Measurements from ENCODE around the gene NHEJ1.

Gene NHEJ1

DNA sequence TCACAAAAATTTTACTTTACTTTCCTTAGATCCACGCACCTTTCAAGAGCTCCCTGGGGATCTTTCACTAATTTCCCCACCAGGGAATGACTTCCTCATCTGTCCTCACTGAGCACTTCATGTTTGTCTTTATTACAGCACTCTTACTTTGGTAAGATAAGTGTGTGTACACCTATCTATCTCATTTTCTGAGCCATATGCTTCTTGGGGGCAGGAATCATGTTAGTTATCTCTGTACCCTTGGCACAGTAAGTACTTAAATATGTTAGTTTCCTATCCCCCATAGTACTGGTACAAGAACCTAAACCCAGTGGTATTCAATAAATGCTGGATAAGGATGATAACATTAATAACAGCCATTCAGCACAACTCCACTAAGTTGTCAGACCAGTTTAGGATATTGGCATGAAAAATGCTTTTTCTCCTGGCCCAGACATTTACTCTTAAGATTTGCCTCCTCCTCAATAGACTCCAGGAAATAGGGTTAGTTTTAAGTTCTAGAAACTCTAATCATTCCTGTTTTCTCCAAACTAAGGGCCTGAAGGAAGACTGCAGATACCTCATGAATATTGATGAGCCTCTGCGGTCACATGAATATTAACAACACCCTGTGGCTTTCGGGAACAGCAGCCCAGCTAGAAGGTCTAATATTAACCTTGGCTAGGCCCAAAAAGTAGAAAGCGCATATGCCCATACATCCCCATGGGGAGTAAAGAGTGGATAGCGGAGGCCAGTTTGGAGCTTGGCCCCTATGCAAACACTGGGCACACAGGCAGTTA is 38.2 kb downstream of the NHEJ1 start:
- no peak for DNase-seq

GRCh38 chr2:219120082-219120481 is 40.5 kb downstream of the NHEJ1 start:
- DNase-seq: no peak

DNA sequence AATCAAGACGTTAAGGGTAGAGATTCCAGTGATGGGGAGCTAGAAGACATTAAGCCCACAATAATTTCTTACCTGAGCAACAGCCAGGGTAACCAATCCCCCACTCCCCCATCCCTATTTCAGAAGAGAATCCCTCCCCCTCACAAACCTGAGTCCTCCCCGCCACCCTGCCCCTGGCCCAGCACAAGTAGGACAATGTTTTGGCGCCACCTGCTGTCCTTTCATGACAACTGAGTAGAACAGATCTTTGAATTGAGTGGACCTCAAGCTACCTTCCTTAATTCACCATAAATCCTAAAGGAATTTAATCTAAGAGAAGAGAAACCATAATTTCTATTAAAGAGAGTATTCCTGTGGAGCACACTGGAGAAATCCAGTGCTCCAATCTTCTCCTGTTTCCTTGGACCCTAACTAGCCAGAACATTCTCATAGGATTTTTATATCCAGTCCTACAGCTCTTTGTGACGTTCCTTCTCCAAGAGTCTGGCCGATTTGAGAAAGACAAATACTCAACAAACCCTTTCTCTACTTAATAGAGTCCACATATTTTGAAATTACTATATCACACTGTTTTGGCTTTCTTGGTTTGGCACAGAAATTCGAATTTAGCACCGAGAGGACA is 41.1 kb downstream of the NHEJ1 start:
- no peak for DNase-seq

DNA sequence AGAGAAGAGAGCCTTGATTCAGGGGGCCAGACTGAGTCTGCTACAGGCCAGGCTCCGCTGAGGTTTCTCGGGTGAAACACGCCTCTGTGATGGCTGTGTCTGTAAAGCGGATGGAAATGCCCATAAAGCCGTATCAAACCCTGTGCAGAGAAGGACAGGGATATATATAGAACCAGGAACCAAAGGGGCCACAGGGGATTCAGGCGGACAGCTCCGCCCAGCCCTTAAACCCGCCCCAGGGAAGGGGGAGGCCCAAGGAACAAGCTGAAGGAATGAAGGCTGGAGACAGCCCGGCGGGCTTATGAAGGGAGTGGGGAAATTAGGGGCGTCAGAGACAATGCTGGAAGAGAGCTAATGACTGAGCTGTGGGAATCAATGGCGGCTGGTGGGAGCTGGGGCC is 42.1 kb downstream of the NHEJ1 start:
- DNase-seq: no peak

DNA sequence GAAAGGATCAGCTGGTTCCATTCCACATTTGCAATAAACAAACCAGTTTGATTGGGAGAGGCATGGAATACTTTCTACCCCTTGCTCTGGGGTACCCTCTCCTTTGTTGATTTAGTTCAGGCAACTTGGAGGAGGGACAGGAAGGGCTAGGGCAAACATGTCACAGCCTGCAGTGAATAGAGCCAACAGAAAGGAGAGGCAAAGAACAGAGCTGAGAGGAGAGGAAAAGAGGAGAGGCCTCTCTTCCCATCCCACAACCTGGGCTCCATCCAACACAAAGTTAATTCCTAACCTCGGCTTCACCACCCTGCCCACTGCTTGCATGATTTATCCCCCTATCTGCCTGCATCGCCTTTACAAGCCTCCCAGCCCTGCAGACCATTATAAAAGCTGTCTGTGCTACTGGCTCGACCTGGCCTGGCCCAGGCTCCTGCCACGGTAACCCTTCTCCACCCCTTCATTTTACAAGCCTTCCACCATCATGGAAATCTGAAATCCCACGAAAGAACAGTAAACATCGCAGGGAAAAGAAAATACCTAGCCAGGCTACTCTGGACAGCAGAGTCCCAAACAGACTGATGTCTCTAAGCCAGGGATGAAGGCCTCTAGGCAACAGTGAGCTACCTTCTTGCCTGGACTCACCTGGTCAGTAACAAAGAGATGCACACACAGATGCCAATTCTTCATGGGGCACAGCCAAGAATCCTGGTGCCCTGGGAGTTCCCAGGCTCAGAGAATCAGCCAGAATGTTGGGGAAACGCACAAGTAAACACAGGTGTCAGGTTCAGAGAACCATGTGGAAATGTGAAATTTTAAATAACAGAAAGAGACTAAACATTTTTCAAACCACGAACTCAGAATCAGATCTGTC is 43.6 kb downstream of the NHEJ1 start:
- DNase-seq: no peak

DNA sequence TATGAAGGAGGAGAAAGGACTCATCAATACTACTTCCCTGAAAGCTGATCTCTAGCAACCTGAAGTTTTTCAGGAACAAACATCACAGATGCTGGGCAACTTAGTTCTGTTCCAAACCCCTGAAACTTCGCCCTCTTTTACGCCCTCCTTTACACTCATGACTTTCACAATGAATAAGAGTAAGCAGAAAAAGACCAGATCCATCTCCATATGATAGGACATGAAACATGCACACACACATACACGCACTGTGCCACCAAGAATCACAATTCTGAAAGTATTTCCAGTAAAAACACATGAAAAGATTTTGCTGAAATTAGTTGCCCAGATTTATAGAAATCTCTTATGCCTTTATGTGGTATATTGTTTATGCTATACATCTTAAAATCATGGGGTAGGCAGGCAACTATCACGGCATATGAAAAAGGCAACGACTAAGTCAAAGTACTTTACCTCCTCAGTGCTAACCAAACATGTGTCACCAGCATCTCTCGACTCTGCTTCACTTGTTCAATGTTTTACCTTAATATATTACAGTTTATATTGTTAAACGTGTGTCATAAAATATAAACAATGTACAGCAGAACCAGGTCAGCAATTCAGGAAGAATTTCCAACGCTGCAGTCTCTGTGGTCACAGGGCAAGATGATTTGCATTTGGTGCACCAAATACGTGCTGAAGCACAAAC is 47.8 kb downstream of the NHEJ1 start:
- no peak for DNase-seq

DNA sequence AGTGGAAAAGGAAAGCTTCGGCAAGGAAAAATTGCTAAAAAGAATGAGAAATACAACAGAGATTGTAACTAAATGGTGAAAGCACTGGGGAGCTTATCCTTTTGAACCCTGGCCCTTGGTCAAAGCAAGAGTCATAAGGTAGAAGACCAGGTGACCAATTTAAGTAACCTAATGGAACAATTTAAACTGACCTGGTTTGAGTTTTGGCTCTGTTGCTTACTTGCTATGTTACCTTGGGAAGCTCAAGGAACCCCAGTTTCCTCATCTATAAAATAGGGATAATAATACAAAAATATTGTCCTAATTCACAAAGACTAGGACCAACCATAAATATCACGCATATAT is 48.6 kb downstream of the NHEJ1 start:
- DNase-seq: no peak

- no peak for DNase-seq
Measured at GRCh38 chr2:219111375-219112061, 49.1 kb downstream of the NHEJ1 start.

DNA sequence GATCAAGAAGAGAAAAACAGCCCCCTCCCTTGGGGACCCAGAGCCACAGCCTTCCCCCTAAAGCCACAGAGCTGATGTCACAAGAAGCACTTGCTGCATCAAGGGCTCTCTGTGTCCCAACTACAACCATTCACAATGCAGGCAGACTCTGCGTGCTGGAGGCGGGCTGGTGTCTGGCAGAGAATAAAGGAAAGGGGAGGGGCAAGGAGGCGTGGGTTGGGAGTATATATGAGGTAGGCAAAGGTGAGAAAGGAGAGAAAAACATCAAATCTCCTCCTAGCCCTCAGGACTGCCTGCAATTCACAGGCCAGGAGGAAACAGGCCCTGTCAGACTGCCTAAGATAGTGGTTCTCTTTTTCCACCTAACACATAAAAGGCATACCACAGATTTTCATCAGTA is 51.1 kb downstream of the NHEJ1 start:
- DNase-seq: no peak

GRCh38 chr2:219107758-219108157 is 52.9 kb downstream of the NHEJ1 start:
- DNase-seq: no peak

DNA sequence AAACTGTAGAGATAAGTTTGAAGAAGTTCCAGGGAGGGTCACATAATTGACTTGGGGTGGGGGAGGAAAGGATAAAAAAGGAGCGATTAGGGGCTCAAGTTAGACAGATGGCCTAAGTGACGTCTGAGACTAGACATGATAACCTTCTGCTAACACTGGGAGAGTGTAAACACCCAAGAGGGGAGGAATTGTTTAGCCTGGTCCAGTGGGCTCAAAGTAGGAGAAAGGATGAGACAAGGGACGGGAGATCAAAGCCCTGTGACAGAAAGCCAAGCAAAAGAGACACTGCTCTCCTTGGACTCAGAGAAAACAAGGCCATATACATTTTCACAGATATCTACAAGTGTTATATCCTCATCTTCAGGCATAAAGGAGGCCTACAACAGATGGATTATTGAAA is 54.4 kb downstream of the NHEJ1 start:
- DNase-seq: no peak

DNA sequence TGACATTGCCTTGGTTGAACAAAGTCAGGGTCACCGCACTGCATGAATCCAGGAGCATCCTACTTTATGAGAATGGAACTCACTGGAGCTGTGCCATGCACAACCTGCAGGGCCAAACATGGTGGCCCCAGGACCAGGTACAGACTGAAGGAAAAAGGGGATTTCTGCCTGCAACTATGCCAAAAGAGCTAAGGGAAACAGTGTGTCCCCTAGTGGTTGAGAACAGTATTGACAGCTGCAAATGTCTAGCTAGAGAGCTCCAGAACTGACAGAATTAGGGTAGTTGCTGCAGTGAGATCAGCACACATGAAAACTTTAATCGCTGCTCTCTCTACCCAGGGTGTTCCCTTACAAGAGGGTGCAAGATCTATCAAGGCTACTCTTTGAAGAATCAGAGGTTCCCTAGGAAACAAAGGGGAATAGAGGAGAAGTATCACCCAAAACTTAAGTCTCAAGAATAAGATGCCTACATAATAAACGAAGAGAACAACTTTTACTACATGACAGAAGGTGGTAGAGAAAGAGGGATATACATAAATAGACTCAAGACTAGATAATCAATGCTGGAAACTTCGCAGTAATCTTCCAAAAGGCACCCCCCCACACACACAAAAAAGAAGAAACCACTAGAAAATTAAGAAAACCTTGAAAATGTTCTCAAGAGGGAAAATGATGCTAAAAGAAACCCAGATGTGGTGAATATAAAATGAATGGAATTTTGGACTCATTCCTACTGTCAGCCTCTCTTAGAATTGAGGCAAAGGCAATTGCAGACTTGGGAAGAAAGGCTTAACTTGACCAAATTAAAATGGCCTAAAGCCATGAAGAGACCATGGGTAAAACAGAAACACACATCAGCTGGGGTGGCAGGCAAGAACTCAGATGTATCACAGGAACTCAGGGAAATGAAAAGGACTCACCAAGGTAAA is 56.2 kb downstream of the NHEJ1 start:
- DNase-seq: no peak

DNA sequence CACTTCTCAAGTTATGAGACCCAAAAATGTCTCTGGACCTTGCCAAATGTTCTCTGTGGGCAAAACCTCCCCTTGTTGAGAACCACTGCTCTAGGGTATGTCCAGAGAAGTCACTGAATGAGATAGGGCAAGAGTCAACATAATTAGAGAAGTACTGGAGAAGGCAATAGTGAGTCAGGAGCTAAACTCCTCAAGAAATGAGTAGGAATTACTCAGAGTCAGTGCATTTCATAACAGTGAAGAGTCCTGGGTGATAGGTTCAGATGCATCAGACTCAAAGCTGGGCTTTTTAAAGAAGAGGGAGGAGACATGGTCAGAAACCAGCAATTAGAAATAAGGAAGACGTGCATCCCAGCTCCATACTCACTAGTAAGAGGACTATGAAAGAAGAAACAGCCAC is 61.3 kb downstream of the NHEJ1 start:
- no peak for DNase-seq

- no peak for DNase-seq
Measured at GRCh38 chr2:219095406-219095935, 65.1 kb downstream of the NHEJ1 start.

- no peak for DNase-seq
Measured at GRCh38 chr2:219094171-219094570, 66.4 kb downstream of the NHEJ1 start.

GRCh38 chr2:219090436-219091299 is 69.9 kb downstream of the NHEJ1 start:
- no peak for DNase-seq

GRCh38 chr2:219089330-219089729 is 71.3 kb downstream of the NHEJ1 start:
- DNase-seq: no peak

DNA sequence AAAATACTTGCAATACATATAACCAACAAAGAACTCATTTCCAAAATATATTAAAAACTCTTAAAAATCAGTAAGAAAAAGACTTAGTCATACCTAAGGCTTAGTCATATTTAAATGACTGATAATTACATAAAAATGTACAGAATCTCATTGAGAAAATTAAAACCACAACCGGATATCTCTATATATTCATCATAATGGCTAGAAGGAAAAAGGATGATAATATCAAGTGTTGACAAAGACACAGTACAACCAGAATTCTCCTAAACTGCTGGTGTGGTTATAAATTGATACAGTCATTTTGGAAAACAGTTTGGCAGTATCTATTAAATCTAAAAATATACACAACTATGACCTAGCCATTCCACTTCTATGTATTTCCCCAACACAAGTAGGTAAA is 72.8 kb downstream of the NHEJ1 start:
- DNase-seq: no peak

- no peak for DNase-seq
Measured at GRCh38 chr2:219087361-219087760, 73.3 kb downstream of the NHEJ1 start.

DNA sequence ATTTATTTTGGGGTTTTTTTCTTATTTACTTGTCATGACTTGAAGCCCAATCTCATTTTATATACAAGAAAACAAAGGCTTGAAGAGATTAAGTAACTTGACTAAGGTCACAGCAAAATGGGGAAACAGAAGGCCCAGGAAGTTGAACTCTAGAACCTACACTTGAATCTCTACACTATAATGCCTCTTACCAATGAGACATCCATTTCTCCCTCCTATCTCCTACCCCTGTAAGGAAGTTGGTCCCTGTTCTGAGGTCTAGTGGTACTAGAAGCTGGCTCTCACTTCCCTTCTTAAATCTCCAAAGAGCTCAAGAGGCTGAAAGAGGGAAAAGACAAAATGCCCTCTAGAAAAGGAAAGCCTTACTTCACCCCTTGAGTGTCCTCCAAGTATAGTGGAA is 74.4 kb downstream of the NHEJ1 start:
- DNase-seq: no peak
